Measurements from ENCODE around the gene ACOT9.

DNA sequence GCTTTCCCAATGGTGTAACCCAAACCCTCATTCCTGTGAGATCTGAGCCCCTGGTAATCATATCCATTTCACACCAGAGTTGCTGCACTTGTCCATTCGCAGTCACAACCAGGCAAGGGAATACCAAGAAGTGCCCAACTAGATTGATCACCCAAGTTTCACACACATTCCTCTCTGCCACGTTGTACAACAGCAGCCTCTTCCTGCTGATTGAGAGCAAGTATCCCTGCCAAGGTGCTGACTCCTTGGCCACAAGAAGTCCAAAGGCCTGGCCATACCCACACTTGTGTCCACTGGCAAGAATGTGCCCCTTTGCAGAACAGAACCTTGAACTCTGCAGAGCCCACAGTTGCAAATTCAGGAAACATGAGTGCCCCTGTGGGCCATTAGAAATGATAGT lies 6.5 kb upstream of the ACOT9 start:
- TF ChIP-seq CTCF (IDR thresholded peaks at IDR 0.05; ENCODE audit: extremely low read depth in 1 of 2, insufficient read depth in 1 of 2, low read depth in 1 of 2, low read length in 2 of 2): no peak
- no peak for TF ChIP-seq POLR2AphosphoS5 (IDR thresholded peaks at IDR 0.05; ENCODE audit: insufficient read depth, low read depth, low read length)
- no peak for TF ChIP-seq POLR2A (IDR thresholded peaks at IDR 0.05; ENCODE audit: low read depth, low read length)
